ENCODE data around the gene MOCOS. TPM values are rescaled to one million over a fixed set of nuclear protein-coding genes. Genes with fewer than 3 reads are reported as not detected.

The MOCOS gene
- total RNA-seq, 1 experiment from 2014 or later = 4.2 TPM

DNA sequence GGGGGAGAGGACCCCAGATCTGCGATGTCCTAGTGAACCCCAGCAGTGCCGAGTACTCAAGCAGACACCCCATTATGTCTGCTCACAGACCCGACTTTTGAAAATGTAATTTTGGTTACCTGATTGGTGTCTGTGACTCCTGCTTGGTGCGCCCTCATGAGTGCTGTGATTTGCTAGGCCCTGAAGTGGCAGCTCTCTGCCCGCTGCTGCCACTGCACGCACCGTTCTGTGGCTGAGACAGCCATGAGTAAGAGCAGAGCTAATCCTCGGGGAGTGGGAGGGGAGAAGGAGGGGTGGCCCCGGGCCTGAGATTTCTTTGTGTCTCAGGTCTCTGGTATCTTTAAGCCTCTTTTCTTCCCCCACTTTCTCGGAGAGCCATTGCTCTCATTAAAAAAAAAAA lies 128.4 kb downstream of the MOCOS start (continued):
- TF ChIP-seq, protein P1, sequence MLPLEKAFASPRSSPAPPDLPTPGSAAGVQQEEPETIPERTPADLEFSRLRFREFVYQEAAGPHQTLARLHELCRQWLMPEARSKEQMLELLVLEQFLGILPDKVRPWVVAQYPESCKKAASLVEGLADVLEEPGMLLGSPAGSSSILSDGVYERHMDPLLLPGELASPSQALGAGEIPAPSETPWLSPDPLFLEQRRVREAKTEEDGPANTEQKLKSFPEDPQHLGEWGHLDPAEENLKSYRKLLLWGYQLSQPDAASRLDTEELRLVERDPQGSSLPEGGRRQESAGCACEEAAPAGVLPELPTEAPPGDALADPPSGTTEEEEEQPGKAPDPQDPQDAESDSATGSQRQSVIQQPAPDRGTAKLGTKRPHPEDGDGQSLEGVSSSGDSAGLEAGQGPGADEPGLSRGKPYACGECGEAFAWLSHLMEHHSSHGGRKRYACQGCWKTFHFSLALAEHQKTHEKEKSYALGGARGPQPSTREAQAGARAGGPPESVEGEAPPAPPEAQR (CRISPR knock-in tag; IDR thresholded peaks at IDR 0.05) = no peak
- TF ChIP-seq ZNF671 (CRISPR knock-in tag; IDR thresholded peaks at IDR 0.05) (no peak), NR2C2 (CRISPR knock-in tag; IDR thresholded peaks at IDR 0.05) (no peak), MYBL2 (CRISPR knock-in tag; IDR thresholded peaks at IDR 0.05) (no peak), SOX15 (CRISPR knock-in tag; IDR thresholded peaks at IDR 0.05) (no peak), HMGA2 (CRISPR knock-in tag; IDR thresholded peaks at IDR 0.05) (no peak), NR1H2 (CRISPR knock-in tag; IDR thresholded peaks at IDR 0.05) (no peak), OVOL2 (CRISPR knock-in tag; IDR thresholded peaks at IDR 0.05; ENCODE audit: borderline replicate concordance) (no peak), RORB (CRISPR knock-in tag; IDR thresholded peaks at IDR 0.05) (no peak)

DNA sequence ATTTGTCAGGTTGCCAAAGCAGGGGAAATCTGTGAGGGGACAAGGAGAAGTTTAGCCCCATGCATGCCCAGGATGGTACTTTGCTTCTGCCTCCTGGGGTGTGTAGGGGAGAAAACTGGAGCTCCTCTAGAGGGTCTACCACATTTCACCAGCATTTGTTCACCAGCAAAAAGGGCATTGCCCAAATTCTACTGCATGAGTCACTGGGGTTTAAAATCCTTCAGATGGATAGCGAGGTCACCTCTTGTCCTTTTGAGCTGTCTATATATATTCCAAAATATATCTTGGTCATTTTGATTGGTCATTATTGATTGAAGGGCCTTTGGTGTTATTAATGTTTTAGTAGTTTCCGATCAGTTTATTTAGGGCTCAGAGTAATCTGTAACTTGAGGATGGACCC lies 128.9 kb downstream of the MOCOS start:
- POLR2A ChIA-PET = no interaction called here
- DNase-seq (ENCODE audit: low spot score) (no peak), ATAC-seq (no peak)
- Mint-ChIP-seq H3K4me3 (no peak overlapping the region), H3K4me1 (no peaks in the 10 kb centered on the region), H3K27me3 (ENCODE audit: low read depth) (peaks cover 5% of the 10 kb centered on the region), H3K36me3 (peaks cover 13% of the 10 kb centered on the region), H3K27ac (no peak overlapping the region), H3K9me3 (peaks cover 25% of the 10 kb centered on the region)
- TF ChIP-seq ELF4 (CRISPR knock-in tag; IDR thresholded peaks at IDR 0.05; ENCODE audit: low read depth) = no peak
- TF ChIP-seq ERG (CRISPR knock-in tag; IDR thresholded peaks at IDR 0.05) = no peak
- no peak for TF ChIP-seq ZNF263 (CRISPR knock-in tag; IDR thresholded peaks at IDR 0.05; ENCODE audit: low read depth)
- no peak for TF ChIP-seq FOXK1 (CRISPR knock-in tag; IDR thresholded peaks at IDR 0.05)
- no peak for TF ChIP-seq E2F4 (CRISPR knock-in tag; IDR thresholded peaks at IDR 0.05; ENCODE audit: borderline replicate concordance, low read depth)
- no peak for TF ChIP-seq NFYB (CRISPR knock-in tag; conservative IDR thresholded peaks at IDR 0.05; ENCODE audit: low read depth)
- TF ChIP-seq, protein P2, sequence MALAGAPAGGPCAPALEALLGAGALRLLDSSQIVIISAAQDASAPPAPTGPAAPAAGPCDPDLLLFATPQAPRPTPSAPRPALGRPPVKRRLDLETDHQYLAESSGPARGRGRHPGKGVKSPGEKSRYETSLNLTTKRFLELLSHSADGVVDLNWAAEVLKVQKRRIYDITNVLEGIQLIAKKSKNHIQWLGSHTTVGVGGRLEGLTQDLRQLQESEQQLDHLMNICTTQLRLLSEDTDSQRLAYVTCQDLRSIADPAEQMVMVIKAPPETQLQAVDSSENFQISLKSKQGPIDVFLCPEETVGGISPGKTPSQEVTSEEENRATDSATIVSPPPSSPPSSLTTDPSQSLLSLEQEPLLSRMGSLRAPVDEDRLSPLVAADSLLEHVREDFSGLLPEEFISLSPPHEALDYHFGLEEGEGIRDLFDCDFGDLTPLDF (CRISPR knock-in tag; IDR thresholded peaks at IDR 0.05) = no peak
- TF ChIP-seq IRF1 (CRISPR knock-in tag; IDR thresholded peaks at IDR 0.05) = no peak
- no peak for TF ChIP-seq ATF6 (CRISPR knock-in tag; IDR thresholded peaks at IDR 0.05)
- CTCF ChIA-PET = interaction anchor here (1.4 kb wide), 1 partner anchor 372 kb away, joined by 4 read pairs; no protein-coding TSS in a partner anchor

Other genes with a start within 250 kb of the MOCOS start
- 104 to 115 TPM (median 107 TPM) in 3 replicates for gene RPRD1A, start 119.9 kb upstream of the MOCOS start, total RNA-seq (2021)
- 29.2 to 33.7 TPM (median 32.7 TPM) in 3 replicates for gene SLC39A6, start 58.2 kb upstream of the MOCOS start, total RNA-seq (2021)
- gene ELP2, start 57.6 kb upstream of the MOCOS start, total RNA-seq (2021) = 136 to 144 TPM (median 141 TPM) in 3 replicates
- 3.8 to 4.8 TPM (median 4.6 TPM) in 3 replicates for gene FHOD3, start 110.2 kb downstream of the MOCOS start, total RNA-seq (2021)